ENCODE data around the gene LYPD8.

The LYPD8 gene

GRCh38 chr1:248782416-248783141 is 27.0 kb upstream of the LYPD8 start:
- no peak for DNase-seq (ENCODE audit: low read depth)
- H3K4me3 ChIP-seq (ENCODE audit: low read length) = no peak overlapping the region
- TF ChIP-seq CTCF (conservative IDR thresholded peaks at IDR 0.05; ENCODE audit: low read depth, low read length) = no peak

GRCh38 chr1:248779350-248779749 is 23.8 kb upstream of the LYPD8 start:
- no peak for DNase-seq (ENCODE audit: low read depth)
- TF ChIP-seq CTCF (conservative IDR thresholded peaks at IDR 0.05; ENCODE audit: low read depth, low read length) = no peak
- no peak overlapping the region for H3K4me3 ChIP-seq (ENCODE audit: low read length)

GRCh38 chr1:248778906-248779305 is 23.3 kb upstream of the LYPD8 start:
- TF ChIP-seq CTCF (conservative IDR thresholded peaks at IDR 0.05; ENCODE audit: low read depth, low read length) = no peak
- DNase-seq (ENCODE audit: low read depth) = no peak
- no peak overlapping the region for H3K4me3 ChIP-seq (ENCODE audit: low read length)

- DNase-seq (ENCODE audit: low read depth) = no peak
- no peak overlapping the region for H3K4me3 ChIP-seq (ENCODE audit: low read length)
- no peak for TF ChIP-seq CTCF (conservative IDR thresholded peaks at IDR 0.05; ENCODE audit: low read depth, low read length)
Measured at GRCh38 chr1:248776991-248777390, 21.4 kb upstream of the LYPD8 start.

GRCh38 chr1:248775441-248775840 is 19.9 kb upstream of the LYPD8 start:
- TF ChIP-seq CTCF (conservative IDR thresholded peaks at IDR 0.05; ENCODE audit: low read depth, low read length) = no peak
- no peak for DNase-seq (ENCODE audit: low read depth)
- H3K4me3 ChIP-seq (ENCODE audit: low read length) = no peak overlapping the region

- no peak for TF ChIP-seq CTCF (conservative IDR thresholded peaks at IDR 0.05; ENCODE audit: low read depth, low read length)
- H3K4me3 ChIP-seq (ENCODE audit: low read length) = no peak overlapping the region
Measured at GRCh38 chr1:248759644-248760043, 4.1 kb upstream of the LYPD8 start.

GRCh38 chr1:248758352-248758751 is 2.8 kb upstream of the LYPD8 start:
- no peak for DNase-seq (ENCODE audit: low read depth)
- TF ChIP-seq CTCF (conservative IDR thresholded peaks at IDR 0.05; ENCODE audit: low read depth, low read length) = no peak
- H3K4me3 ChIP-seq (ENCODE audit: low read length) = no peak overlapping the region

More at GRCh38 chr1:248759644-248760043, 4.1 kb upstream of the LYPD8 start:
- no peak for DNase-seq (ENCODE audit: low read depth)
